ENCODE results near the gene SLIT3.

SLIT3 gene

GRCh38 chr5:168916266-168916665, 384.7 kb downstream of the SLIT3 start:
- POLR2A ChIA-PET, result no interaction called here
- CTCF ChIA-PET, result no interaction called here
- Histone ChIP-seq H3K4me3 (ENCODE audit: low read depth, low read length) (no peak overlapping the region), H3K4me1 (ENCODE audit: control insufficient read depth, insufficient read depth, low read length) (0 out of 2 replicates have a peak, but pooled peaks cover 2% of the 10 kb centered on the region), H3K27ac (ENCODE audit: extremely low read depth, low read depth, low read length) (no peak overlapping the region), H3K36me3 (ENCODE audit: control insufficient read depth in 2 of 2, insufficient read depth in 1 of 2, low read length in 2 of 2) (no peaks in the 10 kb centered on the region), H3K9me3 (ENCODE audit: control insufficient read depth, insufficient read depth, low read depth, low read length) (no peaks in the 10 kb centered on the region)
- TF ChIP-seq ZBTB17 (tag by site-specific recombination; IDR thresholded peaks at IDR 0.05) (0 out of 2 replicates have a peak, but pooled peaks have one; percentile 22), GLIS1 (tag by site-specific recombination; IDR thresholded peaks at IDR 0.05) (peak; percentile 12; the same call in 1 of the 2 replicates), ZNF449 (tag by site-specific recombination; IDR thresholded peaks at IDR 0.05) (no peak)

GRCh38 chr5:168914491-168914890, 386.4 kb downstream of the SLIT3 start:
- Histone ChIP-seq H3K9me3 (ENCODE audit: control insufficient read depth, insufficient read depth, low read depth, low read length) (no peaks in the 10 kb centered on the region), H3K27ac (ENCODE audit: extremely low read depth, low read depth, low read length) (no peak overlapping the region), H3K36me3 (ENCODE audit: control insufficient read depth in 2 of 2, insufficient read depth in 1 of 2, low read length in 2 of 2) (no peaks in the 10 kb centered on the region), H3K4me1 (ENCODE audit: control insufficient read depth, insufficient read depth, low read length) (0 out of 2 replicates have a peak, but pooled peaks cover 2% of the 10 kb centered on the region), H3K4me3 (ENCODE audit: low read depth, low read length) (no peak overlapping the region)
- ChIA-PET POLR2A (no interaction called here), CTCF (interaction anchor here (0.5 to 0.6 kb wide), 2 partner anchors 16 to 114 kb away, joined by 3 read pairs; no protein-coding TSS in a partner anchor)
- no peak for TF ChIP-seq FEZF1 (tag by site-specific recombination; IDR thresholded peaks at IDR 0.05)
- TF ChIP-seq, protein P1, sequence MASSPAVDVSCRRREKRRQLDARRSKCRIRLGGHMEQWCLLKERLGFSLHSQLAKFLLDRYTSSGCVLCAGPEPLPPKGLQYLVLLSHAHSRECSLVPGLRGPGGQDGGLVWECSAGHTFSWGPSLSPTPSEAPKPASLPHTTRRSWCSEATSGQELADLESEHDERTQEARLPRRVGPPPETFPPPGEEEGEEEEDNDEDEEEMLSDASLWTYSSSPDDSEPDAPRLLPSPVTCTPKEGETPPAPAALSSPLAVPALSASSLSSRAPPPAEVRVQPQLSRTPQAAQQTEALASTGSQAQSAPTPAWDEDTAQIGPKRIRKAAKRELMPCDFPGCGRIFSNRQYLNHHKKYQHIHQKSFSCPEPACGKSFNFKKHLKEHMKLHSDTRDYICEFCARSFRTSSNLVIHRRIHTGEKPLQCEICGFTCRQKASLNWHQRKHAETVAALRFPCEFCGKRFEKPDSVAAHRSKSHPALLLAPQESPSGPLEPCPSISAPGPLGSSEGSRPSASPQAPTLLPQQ (tag by site-specific recombination; IDR thresholded peaks at IDR 0.05), result no peak
- TF ChIP-seq GLI2 (tag by site-specific recombination; IDR thresholded peaks at IDR 0.05; ENCODE audit: borderline replicate concordance, low read depth), result no peak
- TF ChIP-seq ZSCAN16 (tag by site-specific recombination; IDR thresholded peaks at IDR 0.05), result no peak
- TF ChIP-seq OSR2 (tag by site-specific recombination; IDR thresholded peaks at IDR 0.05), result no peak
- TF ChIP-seq KLF8 (tag by site-specific recombination; IDR thresholded peaks at IDR 0.05), result no peak
- no peak for TF ChIP-seq ZNF529 (tag by site-specific recombination; IDR thresholded peaks at IDR 0.05; ENCODE audit: insufficient replicate concordance)
- TF ChIP-seq ZNF747 (tag by site-specific recombination; IDR thresholded peaks at IDR 0.05), result no peak
- TF ChIP-seq ZNF10 (tag by site-specific recombination; IDR thresholded peaks at IDR 0.05), result no peak
- no peak for TF ChIP-seq ZNF221 (tag by site-specific recombination; IDR thresholded peaks at IDR 0.05; ENCODE audit: borderline replicate concordance)
- TF ChIP-seq ZNF274 (IDR thresholded peaks at IDR 0.05; ENCODE audit: low read length), result no peak
- no peak for TF ChIP-seq ZNF274 (tag by site-specific recombination; IDR thresholded peaks at IDR 0.05; ENCODE audit: borderline replicate concordance)
- no peak for TF ChIP-seq ZBTB1 (tag by site-specific recombination; IDR thresholded peaks at IDR 0.05)
- TF ChIP-seq ZNF112 (tag by site-specific recombination; IDR thresholded peaks at IDR 0.05), result no peak
- TF ChIP-seq ZNF768 (tag by site-specific recombination; IDR thresholded peaks at IDR 0.05), result no peak
- no peak for TF ChIP-seq ZNF48 (tag by site-specific recombination; IDR thresholded peaks at IDR 0.05)
- no peak for TF ChIP-seq ZNF133 (tag by site-specific recombination; IDR thresholded peaks at IDR 0.05)
- TF ChIP-seq ZNF26 (tag by site-specific recombination; IDR thresholded peaks at IDR 0.05), result no peak
- no peak for TF ChIP-seq TRIM28 (IDR thresholded peaks at IDR 0.05; ENCODE audit: borderline replicate concordance, low read length)
- TF ChIP-seq ZNF521 (tag by site-specific recombination; IDR thresholded peaks at IDR 0.05), result no peak
- no peak for TF ChIP-seq ZNF571 (tag by site-specific recombination; IDR thresholded peaks at IDR 0.05)
